Breast epithelium (tissue), 4 donors: ENCODE measurements around the gene WDR87. TPM values are rescaled to one million over a fixed set of nuclear protein-coding genes. Genes with fewer than 3 reads are reported as not detected.

Experiments used
- DNase-seq, 2 donors: peaks; one replicate each; pipeline ENCODE4 v3.0.0-alpha.2; 2019; ENCODE audit warnings: low spot score in 2 of 2
- H3K27ac ChIP-seq, 2 donors: fragments of 200-600 bp; sonication (generic) in 1 of 2; one replicate each; pipeline ENCODE4 v1.5.1; 2016 to 2019; ENCODE audit warnings: mild to moderate bottlenecking in 1 of 2
- H3K27me3 ChIP-seq, 2 donors: fragments of 200-600 bp; sonication (generic) in 1 of 2; one replicate each; pipeline versions ENCODE4 v1.5.1 to v1.6.0; 2017 to 2019; ENCODE audit warnings: control low read depth in 1 of 2, mild to moderate bottlenecking in 1 of 2
- H3K36me3 ChIP-seq: fragments of 200-600 bp; one replicate; pipeline ENCODE4 v1.5.1; 2019
- H3K4me1 ChIP-seq, 2 donors: fragments of 200-600 bp; sonication (generic); one replicate each; pipeline ENCODE4 v1.5.1; 2016 to 2019; ENCODE audit warnings: control low read depth in 1 of 2
- H3K4me3 ChIP-seq, 3 donors: fragments of 200-600 bp; sonication (generic); 1 replicate in 2 of 3; 2 replicates in 1 of 3; pipeline ENCODE4 v1.5.1; 2016 to 2019; ENCODE audit warnings: mild to moderate bottlenecking in 3 of 3, moderate library complexity in 2 of 3
- H3K9me3 ChIP-seq, 2 donors: fragments of 200-600 bp; sonication (generic) in 1 of 2; one replicate each; pipeline ENCODE4 v1.5.1; 2016 to 2019; ENCODE audit warnings: control low read depth in 1 of 2
- POLR2A ChIP-seq: fragments of 450-650 bp; IDR thresholded peaks from one replicate; pipeline ENCODE4 v1.6.1; 2016; ENCODE audit warnings: antibody characterized with exemption, mild to moderate bottlenecking, moderate library complexity
- POLR2AphosphoS5 ChIP-seq, 3 donors: sonication (generic); formaldehyde crosslinking; IDR thresholded peaks; one replicate each; pipeline ENCODE4 v1.6.1; 2017; ENCODE audit warnings: antibody characterized with exemption in 3 of 3
- intact Hi-C: fragments of 100-400 bp; cut with DNase I; formaldehyde crosslinking; loops from one replicate; pipeline ENCODE4 v1.15.1; 2023; ENCODE audit warnings: low total_unique reads
- total RNA-seq, 3 donors: library from RNA; depleted of rRNA; stranded (reverse); fragments of >200 nt; gene quantifications; one replicate each; pipeline ENCODE4 v1.1.0, GENCODE V29; 2016
- TF ChIP-seq, protein P1 (sequence below), 3 donors: fragments of 450-650 bp; IDR thresholded peaks; one replicate each; pipeline ENCODE4 v1.5.1; 2016 to 2017; ENCODE audit warnings: antibody characterized with exemption in 3 of 3, mild to moderate bottlenecking in 3 of 3, moderate library complexity in 3 of 3

Gene WDR87
- total RNA-seq, 3 donors from 2014 or later = not detected

DNA sequence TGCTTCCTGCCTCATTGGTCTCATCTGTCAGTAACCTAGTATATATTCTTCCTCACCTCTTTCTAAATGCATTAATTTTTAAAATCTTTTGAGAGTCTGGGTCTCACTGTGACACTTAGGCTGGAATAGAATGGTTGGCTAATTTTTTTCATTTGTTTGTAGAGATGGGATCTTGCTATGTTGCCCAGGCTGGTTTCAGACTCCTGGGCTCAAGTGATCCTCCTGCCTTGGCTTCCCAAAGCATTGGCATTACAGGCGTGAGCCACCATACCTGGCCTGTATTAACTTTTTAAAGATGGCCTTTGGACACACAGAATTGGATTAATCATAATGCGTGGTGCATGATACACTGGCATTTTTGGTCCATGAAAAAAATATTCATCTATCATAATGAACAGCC lies 30.5 kb upstream of the WDR87 start:
- intact Hi-C loops = no loop called here
- peaks cover 8 to 10% of the 10 kb centered on the region in 2 donors for H3K9me3 ChIP-seq
- no peaks in the 10 kb centered on the region for H3K36me3 ChIP-seq

DNA sequence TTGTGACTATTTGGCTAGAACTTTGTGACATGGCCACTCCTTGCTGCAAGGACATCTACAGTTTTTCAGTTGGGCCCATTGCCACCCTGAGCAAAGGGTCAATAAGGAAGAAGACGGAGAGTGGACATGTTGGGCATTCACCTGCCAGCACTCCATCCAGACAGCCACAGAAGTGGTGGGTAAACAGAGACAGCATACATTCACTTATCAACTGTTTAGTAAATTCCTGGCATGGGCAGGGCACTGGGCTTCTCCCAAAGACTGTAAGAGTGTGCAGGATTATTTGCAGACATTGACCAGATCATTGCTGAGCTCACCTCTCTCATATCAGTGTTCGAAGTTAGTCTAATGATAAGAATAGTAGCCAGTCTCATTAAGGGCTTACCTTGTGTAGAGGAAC lies 29.8 kb upstream of the WDR87 start:
- H3K36me3 ChIP-seq = no peaks in the 10 kb centered on the region
- H3K27ac ChIP-seq = peak overlapping the region in 1 of 2 donors; percentile 21
- H3K4me1 ChIP-seq = peaks cover 0 to 11% of the 10 kb centered on the region in 2 donors
- H3K9me3 ChIP-seq = peaks cover 8 to 10% of the 10 kb centered on the region in 2 donors
- intact Hi-C loops = no loop called here
- TF ChIP-seq POLR2A (no peak), POLR2AphosphoS5 (IDR thresholded peaks at IDR 0.05) (no peak)
- TF ChIP-seq, protein P1, sequence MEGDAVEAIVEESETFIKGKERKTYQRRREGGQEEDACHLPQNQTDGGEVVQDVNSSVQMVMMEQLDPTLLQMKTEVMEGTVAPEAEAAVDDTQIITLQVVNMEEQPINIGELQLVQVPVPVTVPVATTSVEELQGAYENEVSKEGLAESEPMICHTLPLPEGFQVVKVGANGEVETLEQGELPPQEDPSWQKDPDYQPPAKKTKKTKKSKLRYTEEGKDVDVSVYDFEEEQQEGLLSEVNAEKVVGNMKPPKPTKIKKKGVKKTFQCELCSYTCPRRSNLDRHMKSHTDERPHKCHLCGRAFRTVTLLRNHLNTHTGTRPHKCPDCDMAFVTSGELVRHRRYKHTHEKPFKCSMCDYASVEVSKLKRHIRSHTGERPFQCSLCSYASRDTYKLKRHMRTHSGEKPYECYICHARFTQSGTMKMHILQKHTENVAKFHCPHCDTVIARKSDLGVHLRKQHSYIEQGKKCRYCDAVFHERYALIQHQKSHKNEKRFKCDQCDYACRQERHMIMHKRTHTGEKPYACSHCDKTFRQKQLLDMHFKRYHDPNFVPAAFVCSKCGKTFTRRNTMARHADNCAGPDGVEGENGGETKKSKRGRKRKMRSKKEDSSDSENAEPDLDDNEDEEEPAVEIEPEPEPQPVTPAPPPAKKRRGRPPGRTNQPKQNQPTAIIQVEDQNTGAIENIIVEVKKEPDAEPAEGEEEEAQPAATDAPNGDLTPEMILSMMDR (IDR thresholded peaks at IDR 0.05) = no peak
- H3K27me3 ChIP-seq = no peaks in the 10 kb centered on the region
- no peak overlapping the region for H3K4me3 ChIP-seq
- DNase-seq = no peak

More for the DNA sequence above, 30.5 kb upstream of the WDR87 start:
- DNase-seq = no peak
- Histone ChIP-seq H3K4me3 (no peak overlapping the region), H3K4me1 (peaks cover 0 to 16% of the 10 kb centered on the region in 2 donors), H3K27ac (no peak overlapping the region), H3K27me3 (no peaks in the 10 kb centered on the region)
- no peak for TF ChIP-seq POLR2AphosphoS5 (IDR thresholded peaks at IDR 0.05)
- TF ChIP-seq, protein P1 (IDR thresholded peaks at IDR 0.05) = no peak
- TF ChIP-seq POLR2A = no peak

DNA sequence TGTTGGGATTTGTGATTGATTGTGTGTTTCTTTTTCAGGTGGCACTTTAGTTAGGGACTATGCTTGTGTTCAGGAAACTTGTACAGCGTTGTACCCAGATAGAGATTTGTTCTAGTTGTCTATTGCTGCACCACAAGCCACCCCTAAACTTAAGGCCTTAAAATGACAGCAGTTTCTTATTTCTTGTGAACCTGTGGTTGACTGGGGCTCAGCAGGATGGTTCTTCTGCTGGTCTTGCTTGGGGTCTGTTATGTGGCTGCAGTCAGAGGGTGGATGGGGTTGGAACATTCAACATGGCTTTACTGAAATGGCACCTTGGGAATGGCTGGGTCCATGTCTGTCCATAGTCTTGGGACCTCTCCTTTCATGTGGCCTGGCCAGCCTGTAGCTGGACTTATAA lies 28.9 kb upstream of the WDR87 start:
- TF ChIP-seq, protein P1 (IDR thresholded peaks at IDR 0.05) = no peak
- TF ChIP-seq POLR2A = no peak
- no peak for TF ChIP-seq POLR2AphosphoS5 (IDR thresholded peaks at IDR 0.05)
- Histone ChIP-seq H3K27me3 (no peaks in the 10 kb centered on the region), H3K4me3 (no peak overlapping the region), H3K9me3 (peaks cover 8 to 10% of the 10 kb centered on the region in 2 donors), H3K27ac (no peak overlapping the region), H3K4me1 (peaks cover 0 to 11% of the 10 kb centered on the region in 2 donors), H3K36me3 (no peaks in the 10 kb centered on the region)
- DNase-seq = no peak
- intact Hi-C loops = no loop called here

DNA sequence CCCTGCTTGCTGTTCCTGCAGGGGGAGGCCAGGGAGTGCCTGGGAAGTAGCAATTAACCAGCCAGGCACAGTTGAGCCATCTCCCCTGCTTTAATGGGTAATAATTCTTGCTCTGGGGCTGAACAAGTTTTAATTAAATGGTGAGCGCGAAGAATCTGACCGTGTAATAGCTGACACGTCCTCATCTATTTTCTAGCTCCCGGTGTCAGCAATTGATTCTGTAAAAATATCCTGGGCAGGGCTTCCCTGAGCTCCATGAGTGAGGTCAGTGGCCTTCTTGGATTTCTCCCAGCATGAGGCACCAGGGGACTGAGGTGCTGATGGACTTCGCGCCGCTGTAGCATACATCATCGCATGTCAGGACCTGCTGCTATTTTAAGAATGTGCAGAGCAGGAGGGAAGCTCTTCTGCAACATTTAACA lies 27.6 kb upstream of the WDR87 start:
- H3K27ac ChIP-seq = peak overlapping the region; percentile 40 to 83
- intact Hi-C loops = no loop called here
- no peaks in the 10 kb centered on the region for H3K27me3 ChIP-seq
- no peak for DNase-seq
- peak overlapping the region in 1 of 3 donors; percentile 54 for H3K4me3 ChIP-seq
- TF ChIP-seq POLR2AphosphoS5 (IDR thresholded peaks at IDR 0.05) = no peak
- no peak for TF ChIP-seq POLR2A
- TF ChIP-seq, protein P1 (IDR thresholded peaks at IDR 0.05) = no peak
- peaks cover 8 to 10% of the 10 kb centered on the region in 2 donors for H3K9me3 ChIP-seq
- peaks cover 0 to 11% of the 10 kb centered on the region in 2 donors for H3K4me1 ChIP-seq
- H3K36me3 ChIP-seq = no peaks in the 10 kb centered on the region

DNA sequence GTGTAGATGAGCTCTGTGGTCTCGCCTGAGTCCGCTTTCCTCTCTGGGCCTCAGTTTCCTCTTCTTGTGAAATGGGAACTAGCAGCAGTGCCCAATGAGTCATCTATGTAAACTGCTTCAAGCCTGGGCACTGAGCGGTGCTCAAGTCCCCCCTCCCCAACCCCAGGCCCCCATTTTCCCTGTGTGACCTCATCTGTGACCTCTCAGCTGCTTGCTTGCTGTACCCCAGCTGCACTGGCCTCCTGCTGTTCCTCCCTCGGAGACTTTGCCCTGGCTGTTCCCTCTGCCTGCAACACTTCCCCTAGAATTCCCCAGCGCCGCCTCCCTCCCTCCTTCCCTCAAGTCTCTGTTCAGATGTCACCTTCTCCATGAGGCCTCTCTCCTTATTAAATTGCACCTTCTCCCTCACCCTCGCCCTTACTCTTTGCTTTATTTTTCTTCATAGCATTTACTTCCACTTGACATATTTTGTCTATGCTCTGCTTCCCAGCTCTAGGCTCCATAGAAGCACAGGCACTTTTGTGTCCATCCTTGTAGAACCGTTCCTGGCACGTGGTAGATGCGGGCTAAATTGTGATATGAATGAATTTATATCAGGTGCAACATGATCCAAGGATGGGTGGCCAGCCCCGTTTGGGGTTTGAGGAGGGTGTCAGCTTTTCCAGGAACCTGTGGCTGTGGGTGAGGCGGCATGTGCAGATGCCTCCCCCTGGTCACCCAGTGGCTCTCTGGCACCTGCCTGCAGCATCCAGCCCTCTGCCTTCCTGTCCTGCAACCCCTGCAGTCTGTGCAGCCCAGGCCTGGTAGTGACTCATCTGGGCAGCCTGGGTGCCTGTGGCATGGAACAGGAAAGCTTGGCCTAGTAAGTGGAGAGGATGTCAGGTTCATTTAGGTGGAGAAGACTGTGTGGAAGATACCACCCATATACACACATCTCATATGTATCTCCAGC lies 26.9 kb upstream of the WDR87 start:
- H3K9me3 ChIP-seq = peaks cover 8 to 10% of the 10 kb centered on the region in 2 donors
- DNase-seq = no peak
- H3K4me1 ChIP-seq = peaks cover 0 to 11% of the 10 kb centered on the region in 2 donors
- no peaks in the 10 kb centered on the region for H3K36me3 ChIP-seq
- H3K4me3 ChIP-seq = peak overlapping the region in 2 of 3 donors; percentile 41 to 54
- peak overlapping the region; percentile 82 to 83 for H3K27ac ChIP-seq
- TF ChIP-seq POLR2A = no peak
- intact Hi-C loops = no loop called here
- H3K27me3 ChIP-seq = no peaks in the 10 kb centered on the region
